HL-60 (cell line): ENCODE data around the gene PTPRD.

Experiments used
- DNase-seq, 2 experiments: peaks; one replicate each; pipeline ENCODE4 v3.0.0-alpha.2; 2010 to 2020; ENCODE audit warnings: low read depth in 1 of 2, low spot score in 1 of 2
- H3K27ac ChIP-seq: fragments of 250-450 bp; sonication (Bioruptor Pico); replicated peaks from 2 replicates; pipeline ENCODE4 v1.5.1; 2020; ENCODE audit warnings: mild to moderate bottlenecking, moderate library complexity
- H3K27me3 ChIP-seq: fragments of 250-450 bp; sonication (Bioruptor Pico); 2 replicates; pipeline ENCODE4 v1.5.1; 2021; ENCODE audit warnings: mild to moderate bottlenecking, moderate library complexity; ENCODE audit not compliant: insufficient read depth, poor library complexity, severe bottlenecking
- H3K4me3 ChIP-seq: replicated peaks from 2 replicates; pipeline ENCODE4 v1.5.1; 2011; ENCODE audit warnings: mild to moderate bottlenecking, control low read depth, low read length; ENCODE audit not compliant: insufficient read depth
- CTCF ChIP-seq: IDR thresholded peaks from one replicate; pipeline ENCODE4 v1.5.1; 2011; ENCODE audit warnings: low read length, control low read depth, inconsistent platforms; ENCODE audit not compliant: insufficient read depth
- GABPA ChIP-seq: IDR thresholded peaks from 2 replicates; pipeline ENCODE4 v1.6.1; 2012; ENCODE audit warnings: low read depth
- POLR2AphosphoS5 ChIP-seq: IDR thresholded peaks from 2 replicates; pipeline ENCODE4 v1.6.1; 2012; ENCODE audit warnings: low read depth
- REST ChIP-seq: IDR thresholded peaks from 2 replicates; pipeline ENCODE4 v1.6.1; 2012; ENCODE audit warnings: low read depth; ENCODE audit not compliant: insufficient replicate concordance
- SPI1 ChIP-seq: IDR thresholded peaks from 2 replicates; pipeline ENCODE4 v1.6.1; 2012; ENCODE audit warnings: low read depth, mild to moderate bottlenecking, borderline replicate concordance

PTPRD gene

GRCh38 chr9:8558176-8558575 is 2054.6 kb downstream of the PTPRD start:
- no peak for DNase-seq
- TF ChIP-seq POLR2AphosphoS5 (no peak), REST (no peak), SPI1 (no peak), GABPA (no peak), CTCF (no peak)
- Histone ChIP-seq H3K27ac (no peak overlapping the region), H3K4me3 (no peak overlapping the region), H3K27me3 (no peaks in the 10 kb centered on the region)

GRCh38 chr9:8555762-8556500 is 2056.9 kb downstream of the PTPRD start:
- no peak for DNase-seq
- no peak overlapping the region for H3K27ac ChIP-seq
- no peak overlapping the region for H3K4me3 ChIP-seq
- no peak for TF ChIP-seq REST
- no peak for TF ChIP-seq SPI1
- no peak for TF ChIP-seq CTCF
- TF ChIP-seq POLR2AphosphoS5 = no peak
- TF ChIP-seq GABPA = no peak
- no peaks in the 10 kb centered on the region for H3K27me3 ChIP-seq

- TF ChIP-seq POLR2AphosphoS5 (no peak), REST (no peak), CTCF (no peak), SPI1 (no peak), GABPA (no peak)
- DNase-seq = no peak
These were observed 2059.4 kb downstream of the PTPRD start for GRCh38 chr9:8553444-8553843.

More at GRCh38 chr9:8553444-8553843, 2059.4 kb downstream of the PTPRD start:
- Histone ChIP-seq H3K27ac (no peak overlapping the region), H3K27me3 (no peaks in the 10 kb centered on the region), H3K4me3 (no peak overlapping the region)
